H1 (cell line): ENCODE data around the gene MCM5. TPM values are rescaled to one million over a fixed set of nuclear protein-coding genes. Genes with fewer than 3 reads are reported as not detected.

Source experiments
- CTCF ChIA-PET: fragments of 300-600 bp; sonication (Branson Sonifier 250); formaldehyde crosslinking; loops from one replicate; lab custom pipeline; 2021; ENCODE audit not compliant: partially characterized antibody; lab: Charles Lee
- POLR2A ChIA-PET: fragments of 300-600 bp; sonication (Branson Sonifier 250); formaldehyde crosslinking; loops from one replicate; lab custom pipeline; 2021; ENCODE audit warnings: inconsistent platforms; ENCODE audit not compliant: partially characterized antibody; lab: Charles Lee
- DNase-seq, 2 experiments: peaks; one replicate each; pipeline versions ENCODE4 v3.0.0 to v3.0.0-alpha.2; 2010 to 2022; ENCODE audit warnings: low spot score in 2 of 2, low read depth in 1 of 2, mixed read lengths in 1 of 2
- FAIRE-seq: peaks from 2 replicates; lab custom pipeline; 2011; peaks lifted over from hg19 to GRCh38; lab: Jason Lieb, UNC
- H2AFZ ChIP-seq: 2 replicates; pipeline ENCODE4 v1.8.1; 2012; ENCODE audit warnings: low read length, inconsistent platforms
- H2AK5ac ChIP-seq: 2 replicates; pipeline ENCODE4 v1.6.1; 2013; ENCODE audit warnings: low read depth, low read length
- H2BK120ac ChIP-seq: replicated peaks from 2 replicates; pipeline ENCODE3; 2013; ENCODE audit warnings: low read depth, low read length, inconsistent platforms
- H2BK12ac ChIP-seq: 2 replicates; pipeline ENCODE4 v1.6.1; 2013; ENCODE audit warnings: low read depth, low read length
- H2BK15ac ChIP-seq: 2 replicates; pipeline ENCODE4 v1.6.1; 2013; ENCODE audit warnings: low read length
- H2BK20ac ChIP-seq: 2 replicates; pipeline ENCODE4 v1.6.1; 2013; ENCODE audit warnings: low read length
- H2BK5ac ChIP-seq: 2 replicates; pipeline ENCODE4 v1.6.1; 2013; ENCODE audit warnings: low read depth, low read length
- H3K14ac ChIP-seq: 2 replicates; pipeline ENCODE4 v1.6.1; 2013; ENCODE audit warnings: inconsistent platforms; ENCODE audit not compliant: insufficient read length
- H3K18ac ChIP-seq: 2 replicates; pipeline ENCODE4 v1.6.1; 2013; ENCODE audit warnings: low read length; ENCODE audit errors: extremely low read depth
- H3K23ac ChIP-seq: 2 replicates; pipeline ENCODE4 v1.6.1; 2013; ENCODE audit warnings: inconsistent platforms; ENCODE audit not compliant: insufficient read length
- H3K23me2 ChIP-seq: 2 replicates; pipeline ENCODE4 v1.6.1; 2013; ENCODE audit warnings: low read depth, low read length
- H3K27ac ChIP-seq: 2 replicates; pipeline ENCODE4 v1.6.1; 2011; ENCODE audit warnings: low read depth, low read length, inconsistent platforms
- H3K27me3 ChIP-seq, 4 experiments: replicated peaks in 1 of 4; 1 replicate in 1 of 4; 2 replicates in 3 of 4; pipeline versions ENCODE4 v1.6.1 to v1.8.1; 2011 to 2013; ENCODE audit warnings: low read length in 3 of 4, mild to moderate bottlenecking in 3 of 4, inconsistent platforms in 2 of 4, mixed read lengths in 2 of 4, moderate library complexity in 1 of 4; ENCODE audit not compliant: control insufficient read depth in 3 of 4, insufficient read depth in 3 of 4; ENCODE audit errors: extremely low read depth in 1 of 4
- H3K36me3 ChIP-seq, 4 experiments: 2 replicates each; pipeline versions ENCODE4 v1.6.1 to v1.8.1; 2011 to 2013; ENCODE audit warnings: mild to moderate bottlenecking in 4 of 4, low read length in 3 of 4, moderate library complexity in 2 of 4, control low read depth in 1 of 4, inconsistent platforms in 1 of 4; ENCODE audit not compliant: insufficient read depth in 4 of 4, control insufficient read depth in 2 of 4
- H3K4ac ChIP-seq: replicated peaks from 2 replicates; pipeline ENCODE3; 2013; ENCODE audit warnings: low read length, low read depth, mixed read lengths, inconsistent platforms; ENCODE audit not compliant: insufficient read length
- H3K4me1 ChIP-seq, 4 experiments: replicated peaks in 1 of 4; 1 replicate in 1 of 4; 2 replicates in 3 of 4; pipeline versions ENCODE4 v1.6.1 to v1.8.1; 2011 to 2013; ENCODE audit warnings: low read length in 3 of 4, inconsistent platforms in 2 of 4, mixed read lengths in 1 of 4; ENCODE audit not compliant: insufficient read depth in 4 of 4, control insufficient read depth in 3 of 4
- H3K4me2 ChIP-seq, 2 experiments: 2 replicates each; pipeline versions ENCODE4 v1.6.1 to v1.8.1; 2011 to 2013; ENCODE audit warnings: low read depth in 2 of 2, low read length in 2 of 2, control low read depth in 1 of 2, inconsistent platforms in 1 of 2, mild to moderate bottlenecking in 1 of 2; ENCODE audit not compliant: insufficient read depth in 1 of 2
- H3K4me3 ChIP-seq, 4 experiments: fragments of 200-600, 300-600 bp in 1 of 4; sonication (generic), shearing (Covaris generic), sonication (Bioruptor Twin) in 1 of 4; 2 replicates each; pipeline versions ENCODE4 v1.5.1 to v1.8.1; 2011 to 2016; ENCODE audit warnings: low read length in 4 of 4, low read depth in 3 of 4, control low read depth in 2 of 4, inconsistent platforms in 2 of 4, mild to moderate bottlenecking in 2 of 4, mixed read lengths in 1 of 4, moderate library complexity in 1 of 4; ENCODE audit not compliant: insufficient read depth in 2 of 4; ENCODE audit errors: extremely low read depth in 1 of 4
- H3K56ac ChIP-seq: replicated peaks from 2 replicates; pipeline ENCODE3; 2013; ENCODE audit warnings: low read depth, mild to moderate bottlenecking, mixed read lengths, low read length, inconsistent platforms; ENCODE audit not compliant: insufficient read length
- H3K79me1 ChIP-seq: 2 replicates; pipeline ENCODE4 v1.6.1; 2013; ENCODE audit warnings: low read depth, low read length, control low read depth
- H3K79me2 ChIP-seq, 2 experiments: 2 replicates each; pipeline versions ENCODE4 v1.6.1 to v1.8.1; 2012 to 2013; ENCODE audit warnings: low read length in 2 of 2, mild to moderate bottlenecking in 2 of 2, inconsistent platforms in 1 of 2; ENCODE audit not compliant: insufficient read depth in 2 of 2, control insufficient read depth in 1 of 2
- H3K9ac ChIP-seq, 4 experiments: replicated peaks in 1 of 4; 1 replicate in 1 of 4; 2 replicates in 3 of 4; pipeline versions ENCODE4 v1.6.1 to v1.8.1; 2011 to 2013; ENCODE audit warnings: low read depth in 3 of 4, low read length in 3 of 4, control low read depth in 2 of 4, mild to moderate bottlenecking in 2 of 4, moderate library complexity in 2 of 4, inconsistent platforms in 1 of 4; ENCODE audit errors: extremely low read depth in 1 of 4
- H3K9me3 ChIP-seq, 2 experiments: 2 replicates each; pipeline versions ENCODE4 v1.6.1 to v1.8.1; 2012 to 2013; ENCODE audit warnings: mild to moderate bottlenecking in 2 of 2, moderate library complexity in 2 of 2, control low read depth in 1 of 2, inconsistent platforms in 1 of 2, low read depth in 1 of 2, low read length in 1 of 2, mixed read lengths in 1 of 2; ENCODE audit not compliant: insufficient read depth in 2 of 2
- H4K20me1 ChIP-seq, 2 experiments: replicated peaks in 1 of 2; 2 replicates each; pipeline versions ENCODE3 to v1.8.1; 2011 to 2013; ENCODE audit warnings: inconsistent platforms in 2 of 2, low read length in 2 of 2, mild to moderate bottlenecking in 1 of 2; ENCODE audit not compliant: insufficient read depth in 2 of 2, control insufficient read depth in 1 of 2
- H4K5ac ChIP-seq: 2 replicates; pipeline ENCODE4 v1.6.1; 2013; ENCODE audit warnings: low read length, low read depth, mixed read lengths, inconsistent platforms; ENCODE audit not compliant: insufficient read length
- H4K8ac ChIP-seq: 2 replicates; pipeline ENCODE4 v1.8.0; 2013; ENCODE audit warnings: mild to moderate bottlenecking, moderate library complexity, low read length, inconsistent platforms; ENCODE audit not compliant: insufficient read depth; ENCODE audit errors: extremely low read depth
- H4K91ac ChIP-seq: replicated peaks from 2 replicates; pipeline ENCODE3; 2013; ENCODE audit warnings: low read length, mixed read lengths, inconsistent platforms; ENCODE audit not compliant: insufficient read length
- ASH2L ChIP-seq: fragments of 200-600, 300-600 bp; sonication (generic); IDR thresholded peaks from one replicate; pipeline ENCODE4 v1.7.1; 2017; ENCODE audit warnings: low read length
- ATF2 ChIP-seq: IDR thresholded peaks from 2 replicates; pipeline ENCODE4 v1.6.1; 2012; ENCODE audit warnings: low read length, inconsistent platforms
- CBX5 ChIP-seq: fragments of 300-800, 300-1000 bp; sonication (generic); IDR thresholded peaks from 2 replicates; pipeline ENCODE4 v1.7.1; 2016; ENCODE audit warnings: antibody characterized with exemption, low read length, low read depth
- CEBPB ChIP-seq: IDR thresholded peaks from 2 replicates; pipeline ENCODE4 v1.6.1; 2012; ENCODE audit warnings: low read depth, low read length
- E2F6 ChIP-seq: IDR thresholded peaks from 2 replicates; pipeline ENCODE4 v1.6.1; 2012; ENCODE audit warnings: inconsistent platforms
- EZH2 ChIP-seq: fragments of 200-600 bp; sonication (generic); IDR thresholded peaks from 2 replicates; pipeline ENCODE4 v1.7.1; 2012; ENCODE audit warnings: low read depth, mild to moderate bottlenecking, moderate library complexity, low read length, inconsistent platforms; ENCODE audit not compliant: severe bottlenecking
- GTF2F1 ChIP-seq: IDR thresholded peaks from 2 replicates; pipeline ENCODE4 v1.6.1; 2012; ENCODE audit warnings: low read depth, low read length, improper control_type of control experiment, borderline replicate concordance
- HDAC6 ChIP-seq: IDR thresholded peaks from one replicate; pipeline ENCODE4 v1.7.1; 2012; ENCODE audit warnings: low read depth, mild to moderate bottlenecking, inconsistent platforms, low read length, moderate library complexity
- MAFK ChIP-seq: IDR thresholded peaks from 2 replicates; pipeline ENCODE4 v1.6.1; 2012; ENCODE audit warnings: low read depth, mild to moderate bottlenecking, improper control_type of control experiment, low read length
- RAD21 ChIP-seq, 2 experiments: IDR thresholded peaks in 1 of 2; conservative IDR thresholded peaks in 1 of 2; 2 replicates each; pipeline ENCODE4 v1.6.1; 2011; ENCODE audit warnings: low read depth in 2 of 2, low read length in 2 of 2, improper control_type of control experiment in 1 of 2, inconsistent platforms in 1 of 2, mild to moderate bottlenecking in 1 of 2, moderate library complexity in 1 of 2
- SIX5 ChIP-seq: IDR thresholded peaks from 2 replicates; pipeline ENCODE4 v1.6.1; 2011; ENCODE audit warnings: mild to moderate bottlenecking, low read depth, low read length
- WGBS, 2 experiments: shearing (Covaris generic) in 1 of 2; methylation state at CpG; one replicate each; pipeline versions ENCODE4 v1.1.6 to v1.1.7; 2013 to 2015; ENCODE audit warnings: low lambda C conversion rate in 2 of 2, mixed read lengths in 2 of 2, inconsistent platforms in 1 of 2, low coverage in 1 of 2, missing lambda C conversion rate in 1 of 2; ENCODE audit not compliant: insufficient replicate concordance in 2 of 2, insufficient coverage in 1 of 2, insufficient read length in 1 of 2; ENCODE audit errors: extremely low coverage in 1 of 2, missing lambda C conversion rate in 1 of 2; 5-methylcytosine and 5-hydroxymethylcytosine counted together
- polyA plus RNA-seq, 7 experiments: library from polyadenylated mRNA; depleted of rRNA in 3 of 7; stranded (reverse) in 5 of 7; unstranded in 2 of 7; fragments of >200 nt in 5 of 7; fragments of 200-250 nt in 2 of 7; gene quantifications; 1 replicate in 5 of 7; 2 replicates in 1 of 7; 4 replicates in 1 of 7; pipeline versions ENCODE4 v1.2.1 to v1.2.3, GENCODE V29; 2011 to 2013; ENCODE audit warnings: missing spikeins in 2 of 7, mixed read lengths in 2 of 7
- total RNA-seq: library from RNA; stranded (reverse); fragmentation: NEBNext Ultra II Directional; extraction: Animal tissue kit (Norgen Biotek cat#: 25700); gene quantifications from 2 replicates; pipeline ENCODE4 v1.2.1, GENCODE V29; 2021

The MCM5 gene
- total and polyA plus RNA-seq, 2 of the 8 experiments (the other 6 are each of a cell fraction or from before 2014, with no cell fraction given): 210 to 305 TPM

GRCh38 chr22:35384527-35384926 is 15.4 kb upstream of the MCM5 start:
- H2AFZ ChIP-seq: no peak overlapping the region
- ChIA-PET CTCF (interaction anchor here (2.7 to 6.4 kb wide), 2 partner anchors 13 to 33 kb away, joined by 9 to 39 read pairs; no protein-coding TSS in a partner anchor), POLR2A (interaction anchor here (1.6 to 57.4 kb wide), 3 partner anchors 9 to 30 kb away, joined by 5 to 1995 read pairs (median 5); partner anchors contain the start of gene MCM5)
- H3K4ac ChIP-seq: no peak overlapping the region
- H3K56ac ChIP-seq: no peak overlapping the region
- no peak overlapping the region for H2BK12ac ChIP-seq
- H3K4me3 ChIP-seq: no peak overlapping the region
- H4K8ac ChIP-seq: no peak overlapping the region; the same call in 1 of the 2 replicates
- no peaks in the 10 kb centered on the region for H3K9me3 ChIP-seq
- H3K4me1 ChIP-seq: peaks cover 3 to 13% (median 10%) of the 10 kb centered on the region in 4 experiments
- H3K27ac ChIP-seq: no peak overlapping the region
- H2BK15ac ChIP-seq: no peak overlapping the region
- peak overlapping the region; percentile 55; the same call in 1 of the 2 replicates for H2BK5ac ChIP-seq
- no peak overlapping the region for H2BK120ac ChIP-seq
- FAIRE-seq: no peak
- H4K5ac ChIP-seq: no peak overlapping the region
- H2BK20ac ChIP-seq: no peak overlapping the region
- H3K18ac ChIP-seq: no peak overlapping the region
- H4K91ac ChIP-seq: peak overlapping the region; percentile 29
- peaks cover 0 to 4% of the 10 kb centered on the region in 2 experiments; a peak in 1 of 4 replicates for H3K79me2 ChIP-seq
- H3K23ac ChIP-seq: no peak overlapping the region
- WGBS, 2 experiments: 90% methylated on average over 4 of the region's 4 CpGs; no CpG with 5 or more reads in 1 of the 2 experiments
- H3K23me2 ChIP-seq: peaks cover 6% of the 10 kb centered on the region; the same call in 1 of the 2 replicates
- no peak overlapping the region for H3K4me2 ChIP-seq
- H3K9ac ChIP-seq: no peak overlapping the region
- peaks cover 0 to 13% (median 2%) of the 10 kb centered on the region in 4 experiments; a peak in 2 of 8 replicates for H3K36me3 ChIP-seq
- H3K14ac ChIP-seq: no peak overlapping the region
- H3K79me1 ChIP-seq: peaks cover 2% of the 10 kb centered on the region; the same call in 1 of the 2 replicates
- H4K20me1 ChIP-seq: no peaks in the 10 kb centered on the region
- DNase-seq: no peak
- no peaks in the 10 kb centered on the region; a peak in 1 of 7 replicates for H3K27me3 ChIP-seq
- no peak overlapping the region for H2AK5ac ChIP-seq
- TF ChIP-seq CEBPB (no peak), GTF2F1 (no peak), E2F6 (no peak), HDAC6 (no peak), MAFK (no peak), ATF2 (no peak), ASH2L (no peak), EZH2 (no peak), CBX5 (no peak), RAD21 (IDR thresholded peaks at IDR 0.05 in 1 of 2, conservative IDR thresholded peaks at IDR 0.05 in 1 of 2; ENCODE audit: low read depth in 2 of 2, low read length in 2 of 2) (no peak), SIX5 (no peak)
